OCI-LY3 (cell line): Measurements from ENCODE around the gene ATP1B1.

Source experiments
- EZH2phosphoT487 ChIP-seq: fragments of 200-600 bp; shearing (Covaris generic); IDR thresholded peaks from 2 replicates; pipeline ENCODE4 v1.6.1; 2018; ENCODE audit warnings: antibody characterized with exemption, mixed run types, low read depth
- TF ChIP-seq, protein P1 (sequence below): fragments of 200-600, 300-600 bp; sonication (generic); IDR thresholded peaks from 2 replicates; pipeline ENCODE4 v1.5.1; 2014; ENCODE audit warnings: antibody characterized with exemption, low read length, low read depth

DNA sequence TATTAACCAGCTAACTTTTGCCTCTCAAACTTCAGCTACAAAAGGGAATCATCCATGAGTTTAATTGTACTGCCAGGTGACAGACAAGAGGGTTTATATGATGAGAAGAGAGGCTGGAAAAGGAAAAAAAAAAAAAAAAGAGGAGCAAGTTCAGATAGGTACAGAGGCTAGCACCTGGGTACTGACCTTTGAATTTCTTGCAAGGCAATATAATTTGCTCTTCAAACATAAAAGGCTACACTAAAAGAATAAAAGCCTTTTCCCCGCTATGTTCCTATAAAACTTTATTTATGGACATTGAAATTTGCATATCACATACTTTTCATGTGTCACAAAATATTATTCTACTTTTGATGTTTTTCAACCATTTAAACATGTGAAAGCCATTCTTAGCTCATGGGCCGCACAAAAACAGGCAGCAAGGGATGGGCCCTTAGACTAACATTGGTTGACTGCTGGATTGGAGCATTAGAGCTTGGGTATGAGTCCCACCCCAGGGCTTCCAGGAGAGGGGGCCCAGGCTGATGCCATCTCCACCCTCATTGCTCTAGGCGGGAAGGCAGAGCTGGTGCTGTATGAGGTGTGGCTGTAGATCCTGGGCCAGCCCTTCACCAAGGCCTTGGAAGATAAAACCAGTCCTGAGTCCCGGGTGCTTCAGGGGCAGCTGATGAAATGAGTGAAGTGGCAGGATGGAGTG, 44.3 kb downstream of the ATP1B1 start:
- TF ChIP-seq, protein P1, sequence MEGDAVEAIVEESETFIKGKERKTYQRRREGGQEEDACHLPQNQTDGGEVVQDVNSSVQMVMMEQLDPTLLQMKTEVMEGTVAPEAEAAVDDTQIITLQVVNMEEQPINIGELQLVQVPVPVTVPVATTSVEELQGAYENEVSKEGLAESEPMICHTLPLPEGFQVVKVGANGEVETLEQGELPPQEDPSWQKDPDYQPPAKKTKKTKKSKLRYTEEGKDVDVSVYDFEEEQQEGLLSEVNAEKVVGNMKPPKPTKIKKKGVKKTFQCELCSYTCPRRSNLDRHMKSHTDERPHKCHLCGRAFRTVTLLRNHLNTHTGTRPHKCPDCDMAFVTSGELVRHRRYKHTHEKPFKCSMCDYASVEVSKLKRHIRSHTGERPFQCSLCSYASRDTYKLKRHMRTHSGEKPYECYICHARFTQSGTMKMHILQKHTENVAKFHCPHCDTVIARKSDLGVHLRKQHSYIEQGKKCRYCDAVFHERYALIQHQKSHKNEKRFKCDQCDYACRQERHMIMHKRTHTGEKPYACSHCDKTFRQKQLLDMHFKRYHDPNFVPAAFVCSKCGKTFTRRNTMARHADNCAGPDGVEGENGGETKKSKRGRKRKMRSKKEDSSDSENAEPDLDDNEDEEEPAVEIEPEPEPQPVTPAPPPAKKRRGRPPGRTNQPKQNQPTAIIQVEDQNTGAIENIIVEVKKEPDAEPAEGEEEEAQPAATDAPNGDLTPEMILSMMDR, result no peak
- TF ChIP-seq EZH2phosphoT487, result no peak
